ENCODE results near the gene ARHGAP15. TPM values are rescaled to one million over a fixed set of nuclear protein-coding genes. Genes with fewer than 3 reads are reported as not detected.

Gene ARHGAP15
- polyA plus RNA-seq, 3 donors: 0.54 to 8.7 (median 5.6) TPM

DNA sequence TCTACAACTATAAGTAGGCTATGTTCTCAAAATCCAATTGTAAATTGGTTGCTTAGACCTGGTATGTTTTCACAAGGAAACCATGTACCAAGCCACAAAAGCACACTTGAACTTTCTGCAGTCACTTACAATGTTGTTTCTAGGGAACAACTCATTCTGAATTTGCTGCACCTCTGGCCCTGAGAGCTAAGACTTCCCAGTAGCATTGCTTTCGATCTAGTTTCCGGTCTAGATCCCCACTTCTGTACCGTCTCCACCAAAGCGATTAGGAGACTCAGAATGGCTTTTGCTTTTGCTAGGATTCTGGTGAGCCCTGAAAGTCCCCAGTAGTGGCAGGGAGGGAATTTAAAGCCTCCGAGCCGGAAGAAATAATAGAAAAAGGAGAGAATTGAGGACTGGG, 313.0 kb downstream of the ARHGAP15 start:
- WGBS, 3 donors: 87 to 92% (median 88%) methylated on average over 6 of the region's 6 CpGs
- no peak overlapping the region for H3K27ac ChIP-seq (ENCODE audit: low read depth, low read length)

DNA sequence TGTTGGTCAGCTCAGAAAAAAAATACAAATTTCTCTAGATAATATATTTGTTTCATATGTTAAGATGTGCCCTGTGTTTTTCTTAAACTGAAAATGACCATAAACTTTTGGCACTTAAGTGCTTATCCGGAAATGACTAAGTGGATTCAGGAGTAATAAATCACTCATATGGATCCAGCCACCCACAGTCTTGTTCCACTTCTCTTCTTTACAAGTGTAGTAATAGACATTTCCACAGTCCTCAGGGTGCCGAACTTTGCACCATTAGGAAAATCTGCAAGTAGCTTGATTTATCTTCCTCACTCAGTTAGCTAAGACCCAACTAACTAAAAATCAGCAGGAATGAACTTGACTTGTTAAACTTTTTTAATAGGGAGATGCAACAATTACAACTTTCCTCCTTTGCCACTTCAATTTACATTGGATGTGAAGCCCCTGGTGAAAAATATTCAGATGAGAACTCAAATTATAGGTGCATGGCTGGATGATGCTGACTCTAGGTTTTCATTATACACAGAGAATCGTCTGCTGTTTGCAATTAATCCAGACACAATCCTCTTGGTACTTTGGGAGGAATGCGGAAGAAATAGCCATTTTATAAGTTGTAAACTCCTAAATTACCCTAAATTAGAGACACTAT, 322.5 kb downstream of the ARHGAP15 start:
- no peak overlapping the region for H3K27ac ChIP-seq (ENCODE audit: low read depth, low read length)
- WGBS, 3 donors: 41 to 73% (median 48%) methylated on average over 4 of the region's 4 CpGs

DNA sequence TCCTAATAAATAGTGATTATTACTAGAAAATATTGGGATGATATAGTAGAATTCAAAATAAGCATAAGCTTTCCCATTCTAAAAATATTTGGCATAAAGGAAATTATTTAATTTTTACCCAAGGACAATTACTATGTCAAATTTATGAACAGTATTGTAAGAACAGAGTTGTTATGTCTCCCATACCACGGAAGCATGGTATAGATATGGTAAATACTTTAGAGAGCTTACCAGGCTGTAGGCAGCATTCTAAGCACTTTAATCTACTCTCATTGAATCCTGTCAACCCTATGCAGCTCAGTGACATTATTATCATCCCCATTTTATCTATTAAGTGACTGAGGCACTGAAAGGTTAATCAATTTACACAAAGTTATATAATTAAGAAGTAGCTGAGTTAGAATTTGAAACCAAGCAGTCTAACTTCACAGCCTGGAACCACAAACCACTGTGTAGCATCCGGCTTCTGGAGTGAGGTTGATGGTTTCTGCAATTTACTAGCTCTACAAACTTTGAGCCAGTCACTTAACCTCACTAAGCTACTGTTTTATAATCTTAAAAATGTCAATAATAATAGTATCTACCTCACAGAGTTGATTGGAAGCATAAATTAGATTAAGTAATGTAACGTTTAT, 323.7 kb downstream of the ARHGAP15 start:
- 57 to 81% (median 63%) methylated on average over 3 of the region's 3 CpGs for WGBS, 3 donors

DNA sequence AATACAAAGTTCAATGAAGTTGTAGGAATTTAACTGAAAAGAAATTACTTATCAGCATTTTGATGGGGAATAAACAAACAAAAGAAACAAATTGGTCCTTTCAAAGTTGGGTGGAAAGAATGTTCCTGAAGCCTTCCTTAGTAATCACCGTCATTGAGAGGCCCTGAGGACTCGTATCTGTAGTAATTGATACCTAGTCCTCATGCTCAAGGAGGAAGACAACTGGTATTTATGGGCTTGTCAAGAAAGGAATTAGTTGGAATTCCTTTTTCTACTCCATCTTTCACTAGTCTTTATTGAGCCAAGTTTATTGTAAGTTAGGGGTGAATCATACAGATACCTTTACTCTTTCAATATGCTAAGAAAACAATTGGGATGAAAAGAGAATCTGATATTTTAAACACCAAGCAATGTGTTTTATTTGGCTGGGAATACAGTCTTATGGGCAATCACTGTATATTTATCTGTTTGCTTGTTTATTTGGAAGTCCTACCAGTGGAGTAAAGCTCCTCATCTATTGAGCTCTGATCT, 324.8 kb downstream of the ARHGAP15 start:
- WGBS, 3 donors: 75 to 92% (median 88%) methylated on average over 2 of the region's 2 CpGs
- no peak overlapping the region for H3K27ac ChIP-seq (ENCODE audit: low read depth, low read length)

More for the DNA sequence above, 323.7 kb downstream of the ARHGAP15 start:
- H3K27ac ChIP-seq (ENCODE audit: low read depth, low read length): no peak overlapping the region

DNA sequence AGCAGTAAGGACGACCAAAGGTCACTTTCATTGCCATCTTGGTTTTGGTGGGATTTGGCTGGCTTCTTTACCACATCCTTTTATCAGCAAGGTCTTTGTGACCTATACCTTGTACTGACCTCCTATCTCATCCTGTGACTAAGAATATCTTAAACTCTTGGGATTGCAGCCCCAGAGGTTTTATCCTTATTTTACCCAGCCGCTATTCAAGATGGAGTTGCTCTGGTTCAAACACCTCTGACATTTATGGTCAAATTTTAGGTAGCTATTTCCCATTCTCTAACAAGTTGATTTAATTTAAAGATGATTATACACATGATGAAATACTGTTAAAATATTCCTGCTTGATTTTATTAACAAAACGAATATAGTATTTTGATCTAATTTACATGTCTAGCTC, 326.1 kb downstream of the ARHGAP15 start:
- H3K27ac ChIP-seq (ENCODE audit: low read depth, low read length): no peak overlapping the region
- WGBS, 3 donors: 90 to 94% (median 92%) methylated on average over 3 of the region's 3 CpGs

GRCh38 chr2:143458258-143459190, 329.3 kb downstream of the ARHGAP15 start:
- H3K27ac ChIP-seq (ENCODE audit: low read depth, low read length): no peak overlapping the region
- 93 to 96% (median 94%) methylated on average over 7 of the region's 7 CpGs for whole genome bisulfite sequencing, 3 donors

DNA sequence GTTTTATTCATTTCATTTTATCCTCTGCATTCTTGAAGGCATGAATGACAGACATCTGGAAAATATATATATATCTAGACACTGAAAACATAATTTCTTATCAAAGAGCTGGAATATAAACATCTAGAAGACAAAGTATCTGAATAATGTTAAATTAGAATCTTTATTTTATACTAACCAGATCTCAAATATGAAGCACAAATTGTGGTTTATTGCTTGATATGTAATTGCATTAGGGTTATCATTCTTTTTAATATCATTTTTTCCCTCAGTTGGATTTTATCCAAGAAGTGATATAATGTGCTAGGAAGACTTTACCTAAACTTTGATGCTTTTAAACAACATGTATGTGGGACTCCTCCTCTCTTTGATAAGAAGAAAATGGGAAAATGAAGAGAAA, 331.2 kb downstream of the ARHGAP15 start:
- H3K27ac ChIP-seq (ENCODE audit: low read depth, low read length): no peak overlapping the region

DNA sequence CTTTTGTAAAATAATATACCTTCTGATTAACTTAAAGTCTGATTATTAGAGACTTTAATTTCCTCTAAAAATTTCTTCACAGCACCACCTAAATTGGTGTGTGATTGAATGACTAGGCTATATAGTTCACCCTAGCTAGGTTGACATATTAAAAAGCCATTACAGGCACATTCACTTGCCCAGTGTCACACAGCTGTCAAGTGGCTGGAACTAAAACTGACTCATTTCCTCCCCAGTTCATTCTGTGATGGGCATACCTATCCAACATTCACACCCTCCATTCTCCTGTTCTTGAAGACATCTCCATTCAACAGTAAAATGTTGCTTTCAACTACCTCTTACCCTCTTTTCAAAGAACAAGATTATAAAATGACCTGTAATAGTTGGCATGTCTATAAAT, 334.5 kb downstream of the ARHGAP15 start:
- no peak overlapping the region for H3K27ac ChIP-seq (ENCODE audit: low read depth, low read length)

DNA sequence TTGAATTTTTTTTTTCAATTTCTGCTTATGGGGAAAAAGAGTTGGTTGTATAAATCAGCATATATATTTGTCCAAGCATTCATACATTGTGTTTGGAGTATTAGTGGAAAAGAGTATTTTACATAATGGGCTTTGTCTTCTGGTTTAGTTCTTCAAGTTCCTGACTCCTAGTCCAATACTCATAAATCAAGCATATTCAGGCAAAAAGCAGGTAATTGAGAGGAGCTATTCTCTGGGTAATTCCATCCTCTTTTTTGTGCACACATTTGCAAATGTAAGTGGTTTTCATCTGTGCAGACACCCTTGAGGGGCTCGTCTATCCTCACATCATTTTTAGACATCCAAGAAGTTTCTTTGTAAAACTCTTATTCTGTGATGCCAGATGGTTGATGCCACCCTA, 337.2 kb downstream of the ARHGAP15 start:
- H3K27ac ChIP-seq (ENCODE audit: low read depth, low read length): no peak overlapping the region
- WGBS, 3 donors: 93 to 97% (median 97%) methylated on average over 1 of the region's 1 CpG

DNA sequence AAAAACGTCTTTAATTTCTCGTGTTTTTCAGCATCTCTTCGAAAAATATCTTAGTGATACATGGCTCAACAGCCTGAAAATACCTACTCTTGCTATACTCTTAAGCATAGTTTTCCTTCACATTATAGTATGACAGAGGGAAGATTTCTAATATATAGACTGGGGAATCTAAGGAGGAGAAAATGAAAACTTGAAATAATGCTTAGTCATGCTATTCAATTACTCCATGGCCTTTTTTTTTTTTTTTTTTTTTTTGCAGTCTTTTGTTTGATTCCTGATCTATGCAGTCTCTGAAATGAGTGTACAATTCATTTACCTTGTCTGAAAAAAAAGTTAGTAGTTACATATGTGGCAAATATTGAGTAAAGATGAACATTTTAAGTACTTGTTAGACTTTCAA, 337.8 kb downstream of the ARHGAP15 start:
- H3K27ac ChIP-seq (ENCODE audit: low read depth, low read length): no peak overlapping the region
- 84 to 96% (median 96%) methylated on average over 3 of the region's 3 CpGs for WGBS, 3 donors

DNA sequence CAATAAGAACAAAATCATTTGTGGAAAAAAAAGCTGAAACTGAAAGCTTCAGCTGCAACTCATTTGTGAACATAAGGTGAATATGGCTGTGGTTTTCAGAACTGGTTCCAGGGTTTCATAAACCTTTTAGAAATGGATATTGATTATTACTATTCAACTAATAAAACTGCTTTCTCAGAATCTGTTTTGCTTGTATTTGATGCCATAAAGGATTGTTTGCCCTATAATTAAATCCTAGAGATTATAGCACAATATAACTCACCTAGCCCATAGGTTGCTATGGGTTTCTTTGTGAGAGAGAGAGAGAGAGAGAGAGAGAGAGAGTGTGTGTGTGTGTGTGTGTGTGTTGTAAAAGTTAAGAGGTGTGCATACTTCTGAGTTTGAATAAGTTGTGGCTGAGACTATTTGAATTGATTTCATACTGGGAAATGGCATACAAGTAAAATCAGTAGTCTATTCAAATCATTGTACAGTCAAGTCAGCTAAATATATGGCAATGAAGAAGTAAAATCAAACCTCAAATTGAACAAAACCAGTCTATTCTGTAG, 339.2 kb downstream of the ARHGAP15 start:
- H3K27ac ChIP-seq (ENCODE audit: low read depth, low read length): no peak overlapping the region

DNA sequence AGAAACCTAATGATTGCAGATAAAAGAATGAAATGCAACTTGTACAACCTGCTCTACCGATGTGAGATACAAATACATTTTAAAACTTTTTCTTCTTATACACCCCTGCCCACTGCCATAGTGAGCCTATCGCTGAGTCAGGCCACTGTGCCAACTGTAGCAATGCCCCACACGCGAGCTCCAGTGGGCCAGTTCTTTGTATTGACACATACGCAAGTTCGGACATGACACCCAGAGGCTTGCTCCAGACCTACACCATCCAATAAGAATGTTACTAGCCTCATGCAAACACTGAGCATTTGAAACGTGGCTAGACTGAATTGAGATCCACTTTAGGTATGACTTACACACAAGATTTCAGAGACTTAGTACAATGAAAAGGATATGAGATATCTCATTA, 340.1 kb downstream of the ARHGAP15 start:
- 91 to 95% (median 93%) methylated on average over 7 of the region's 7 CpGs for WGBS, 3 donors
- no peak overlapping the region for H3K27ac ChIP-seq (ENCODE audit: low read depth, low read length)

DNA sequence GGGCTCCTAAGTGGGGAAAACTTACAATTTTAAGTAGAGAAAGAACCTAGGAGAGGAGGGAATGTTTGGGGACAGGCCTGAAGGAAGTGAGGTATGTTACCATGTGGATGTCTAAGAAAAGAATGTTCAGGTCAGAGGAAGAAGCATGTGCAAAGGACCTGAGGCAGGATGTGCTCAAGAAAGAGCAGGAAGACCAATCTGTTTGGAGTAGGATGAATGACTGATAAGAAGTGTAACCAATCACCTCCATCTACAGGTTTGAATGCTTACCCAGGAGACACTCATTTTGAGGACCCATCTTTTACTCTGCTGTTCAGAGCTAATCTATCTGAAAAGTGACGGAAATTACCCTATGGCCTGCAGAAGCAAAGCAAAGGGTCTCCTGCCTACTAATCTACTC, 342.3 kb downstream of the ARHGAP15 start:
- no peak overlapping the region for H3K27ac ChIP-seq (ENCODE audit: low read depth, low read length)
- WGBS, 3 donors: 100% methylated on average over 1 of the region's 1 CpG

DNA sequence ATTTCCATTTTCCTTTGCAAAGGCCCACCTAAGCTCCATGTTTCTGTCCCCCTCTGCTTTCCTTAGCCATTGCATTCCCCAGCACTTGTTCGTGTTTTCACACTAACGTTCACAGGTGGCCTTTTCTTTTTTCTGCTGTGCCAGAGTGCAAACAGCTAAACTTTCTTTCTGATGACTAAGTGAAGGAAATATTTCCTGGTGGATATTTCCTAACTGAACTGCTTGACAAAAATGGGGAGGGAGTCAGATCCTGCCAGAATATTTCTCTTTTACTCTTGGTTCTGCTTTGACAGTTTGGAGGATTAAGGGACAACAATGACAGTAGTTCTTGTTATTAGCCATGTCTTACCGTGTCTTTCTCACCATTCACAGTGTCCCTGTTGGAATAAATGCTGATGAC, 344.0 kb downstream of the ARHGAP15 start:
- WGBS, 3 donors: 40 to 63% (median 56%) methylated on average over 3 of the region's 3 CpGs
- no peak overlapping the region for H3K27ac ChIP-seq (ENCODE audit: low read depth, low read length)

DNA sequence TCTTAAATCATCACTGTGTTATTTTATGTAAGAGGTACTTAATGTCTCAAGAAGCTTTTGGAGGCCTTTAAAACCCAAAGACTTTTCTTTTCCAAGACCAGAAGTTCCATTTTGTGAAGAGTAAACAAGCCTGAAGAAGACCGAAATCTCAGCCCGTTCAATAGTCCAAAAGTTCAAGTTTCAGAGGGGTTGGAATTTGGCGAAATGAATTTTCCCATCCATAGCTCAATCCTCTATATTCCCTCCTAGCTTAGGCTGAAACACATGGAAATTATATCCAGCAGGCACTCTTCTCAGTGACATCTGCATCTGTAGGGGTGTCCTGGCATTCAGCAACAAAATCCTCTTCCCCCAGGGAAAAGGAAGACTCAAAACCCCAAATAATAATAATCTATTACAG, 344.6 kb downstream of the ARHGAP15 start:
- H3K27ac ChIP-seq (ENCODE audit: low read depth, low read length): no peak overlapping the region
- WGBS, 3 donors: 72 to 88% (median 80%) methylated on average over 3 of the region's 3 CpGs

- H3K27ac ChIP-seq (ENCODE audit: low read depth, low read length): no peak overlapping the region
- WGBS, 3 donors: 66 to 87% (median 74%) methylated on average over 4 of the region's 4 CpGs
Observed at GRCh38 chr2:143474586-143474985, 345.4 kb downstream of the ARHGAP15 start.

DNA sequence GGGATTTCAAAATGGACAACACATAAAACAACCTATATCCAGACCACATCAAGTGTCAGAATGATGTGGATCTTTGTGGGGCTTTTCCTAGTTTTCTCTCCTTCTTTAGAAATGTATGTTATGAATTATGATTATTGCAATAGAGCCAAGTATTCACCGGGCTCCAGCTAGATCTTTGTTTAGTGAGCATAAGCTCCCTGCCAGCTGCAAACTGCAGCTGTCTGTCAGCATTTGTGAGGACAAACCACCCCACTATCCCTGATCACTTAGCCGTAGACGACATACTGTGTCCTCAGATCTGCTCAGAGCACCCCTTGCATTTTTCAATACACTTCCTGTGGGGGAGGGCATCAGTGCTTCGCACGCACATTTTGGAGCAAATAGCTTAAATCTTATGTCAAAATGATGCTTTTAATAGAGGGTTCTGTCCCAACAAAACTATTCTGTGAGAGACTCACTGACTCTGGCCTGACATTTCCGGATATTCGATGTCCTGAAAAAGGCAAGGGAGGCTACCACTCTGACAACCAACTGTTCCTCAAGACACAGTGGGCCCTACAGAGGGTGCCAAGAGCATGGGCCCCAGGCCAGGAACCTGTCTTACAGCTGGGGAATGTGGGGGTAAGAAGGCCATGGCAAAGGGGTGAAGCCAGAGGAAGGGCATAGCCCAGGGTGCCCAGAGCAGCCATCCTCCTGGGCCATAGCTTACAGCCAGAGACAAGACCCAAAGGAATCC, 346.0 kb downstream of the ARHGAP15 start:
- WGBS, 3 donors: 48 to 84% (median 63%) methylated on average over 7 of the region's 7 CpGs
- no peak overlapping the region for H3K27ac ChIP-seq (ENCODE audit: low read depth, low read length)

- no peak overlapping the region for H3K27ac ChIP-seq (ENCODE audit: low read depth, low read length)
- 64 to 75% (median 73%) methylated on average over 2 of the region's 2 CpGs for WGBS, 3 donors
Observed at GRCh38 chr2:143476336-143477087, 347.3 kb downstream of the ARHGAP15 start.

Data from adipose tissue (tissue), 3 donors.